ENCODE results near the gene DDB1. TPM values are rescaled to one million over a fixed set of nuclear protein-coding genes. Genes with fewer than 3 reads are reported as not detected.
A peak's percentile ranks its signal among the peaks of the same experiment; 100 is the strongest.

Gene DDB1
- total RNA-seq, 4 donors from 2014 or later = 87.9 to 231 (median 155) TPM

DNA sequence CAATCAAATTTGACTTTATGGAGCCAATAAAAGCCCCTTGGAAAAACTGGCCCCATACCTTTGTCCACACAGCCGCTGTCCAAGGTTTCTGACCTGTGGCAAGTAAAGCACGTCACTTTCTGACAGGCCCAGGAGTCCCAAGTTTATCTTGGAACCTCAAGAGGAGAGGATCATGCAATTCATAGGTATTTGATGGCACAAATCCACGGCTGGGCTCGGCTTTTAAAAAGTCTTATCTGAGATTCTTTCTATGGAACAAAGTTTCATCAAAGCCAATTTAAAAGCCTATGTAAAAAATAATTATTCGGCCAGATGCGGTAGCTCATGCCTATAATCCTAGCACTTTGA lies 42.8 kb upstream of the DDB1 start:
- no peak overlapping the region for H3K27ac ChIP-seq
- no peaks in the 10 kb centered on the region for H3K9me3 ChIP-seq
- no peaks in the 10 kb centered on the region for H3K36me3 ChIP-seq
- TF ChIP-seq CTCF (IDR thresholded peaks at IDR 0.05) = no peak
- TF ChIP-seq POLR2A (IDR thresholded peaks at IDR 0.05) = no peak
- intact Hi-C loops (cut with DNase I; ENCODE audit: low total_unique reads) = no loop called here
- no peaks in the 10 kb centered on the region for H3K27me3 ChIP-seq
- H3K4me1 ChIP-seq = no peaks in the 10 kb centered on the region
- DNase-seq = no peak
- no peak overlapping the region for H3K4me3 ChIP-seq

- no peaks in the 10 kb centered on the region for H3K36me3 ChIP-seq
- intact Hi-C loops (cut with DNase I; ENCODE audit: low total_unique reads) = no loop called here
- no peak overlapping the region for H3K27ac ChIP-seq
- no peak overlapping the region for H3K4me3 ChIP-seq
- H3K9me3 ChIP-seq = no peaks in the 10 kb centered on the region
- H3K4me1 ChIP-seq = peaks cover 0 to 4% of the 10 kb centered on the region in 2 donors
- no peak for DNase-seq
- no peak for TF ChIP-seq POLR2A (IDR thresholded peaks at IDR 0.05)
- TF ChIP-seq CTCF (IDR thresholded peaks at IDR 0.05) = no peak
- no peaks in the 10 kb centered on the region for H3K27me3 ChIP-seq
Measured at GRCh38 chr11:61372659-61373420, 39.9 kb upstream of the DDB1 start.

- no peaks in the 10 kb centered on the region for H3K9me3 ChIP-seq
- intact Hi-C loops (cut with DNase I; ENCODE audit: low total_unique reads) = no loop called here
- peak overlapping the region; percentile 36 to 60 for H3K27ac ChIP-seq
- H3K27me3 ChIP-seq = no peaks in the 10 kb centered on the region
- TF ChIP-seq POLR2A (IDR thresholded peaks at IDR 0.05) (no peak), CTCF (IDR thresholded peaks at IDR 0.05) (no peak)
- no peaks in the 10 kb centered on the region for H3K36me3 ChIP-seq
- H3K4me1 ChIP-seq = peaks cover 0 to 4% of the 10 kb centered on the region in 2 donors
- no peak for DNase-seq
- H3K4me3 ChIP-seq = no peak overlapping the region
Measured at GRCh38 chr11:61370349-61371005, 37.6 kb upstream of the DDB1 start.

GRCh38 chr11:61369372-61370348 lies 36.8 kb upstream of the DDB1 start:
- Histone ChIP-seq H3K4me3 (no peak overlapping the region), H3K27me3 (no peaks in the 10 kb centered on the region), H3K4me1 (peaks cover 0 to 4% of the 10 kb centered on the region in 2 donors), H3K36me3 (no peaks in the 10 kb centered on the region), H3K9me3 (no peaks in the 10 kb centered on the region), H3K27ac (peak overlapping the region; percentile 36 to 60)
- DNase-seq = peak; percentile 80 to 83
- intact Hi-C loops (cut with DNase I; ENCODE audit: low total_unique reads) = no loop called here
- TF ChIP-seq CTCF (IDR thresholded peaks at IDR 0.05) (no peak), POLR2A (IDR thresholded peaks at IDR 0.05) (no peak)
